HG03280 (cell line): ENCODE data around the gene CLK3.
"Not testable (repeated sequence)": the region's sequence is repeated elsewhere in the genome, so short reads cannot be mapped to it uniquely, and the experiment has no call there.

Experiments
- ATAC-seq: cut with Tn5 transposase; IDR thresholded peaks from one replicate; pipeline ENCODE4 v1.9.1; 2021; ENCODE audit warnings: mild to moderate bottlenecking, moderate library complexity; ENCODE audit not compliant: unreplicated experiment

CLK3 gene

DNA sequence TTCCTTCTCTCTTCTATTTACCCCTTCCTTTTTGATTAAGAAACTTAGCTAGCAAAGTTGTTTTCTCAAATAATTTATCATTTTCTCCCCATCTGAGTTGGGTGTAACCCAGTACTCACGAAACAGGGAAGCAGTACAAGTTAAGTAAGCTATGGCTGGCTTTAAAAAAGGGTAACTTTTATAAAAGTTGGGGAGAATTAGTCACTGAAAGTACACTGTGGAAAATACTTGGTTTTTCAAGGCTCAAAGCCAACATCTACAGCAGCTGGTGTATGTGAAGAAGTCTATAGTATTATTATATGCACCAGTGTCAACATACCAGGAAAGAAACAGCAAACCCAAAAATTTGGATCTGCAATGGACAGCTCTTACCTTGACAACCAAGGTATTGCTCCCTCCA is 25.5 kb downstream of the CLK3 start:
- no peak for ATAC-seq

DNA sequence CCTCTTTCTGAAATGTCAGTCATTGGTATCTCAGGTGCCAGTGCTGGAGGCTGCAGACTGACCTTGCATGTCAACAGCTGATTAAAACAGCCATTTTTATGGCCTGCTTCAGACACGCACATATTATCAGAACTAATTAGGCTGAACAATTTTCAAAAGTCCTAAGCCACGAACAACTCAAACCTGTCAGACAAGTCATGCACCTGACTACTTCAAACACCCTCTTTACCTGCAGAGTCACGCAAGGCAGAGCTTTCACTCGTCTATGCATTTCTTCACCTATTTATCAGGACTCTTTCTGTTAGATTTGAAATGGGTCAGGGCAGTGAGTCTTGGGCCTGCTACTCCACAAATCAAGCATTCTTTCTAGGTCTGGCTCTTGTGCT is 26.7 kb downstream of the CLK3 start:
- ATAC-seq = no peak

DNA sequence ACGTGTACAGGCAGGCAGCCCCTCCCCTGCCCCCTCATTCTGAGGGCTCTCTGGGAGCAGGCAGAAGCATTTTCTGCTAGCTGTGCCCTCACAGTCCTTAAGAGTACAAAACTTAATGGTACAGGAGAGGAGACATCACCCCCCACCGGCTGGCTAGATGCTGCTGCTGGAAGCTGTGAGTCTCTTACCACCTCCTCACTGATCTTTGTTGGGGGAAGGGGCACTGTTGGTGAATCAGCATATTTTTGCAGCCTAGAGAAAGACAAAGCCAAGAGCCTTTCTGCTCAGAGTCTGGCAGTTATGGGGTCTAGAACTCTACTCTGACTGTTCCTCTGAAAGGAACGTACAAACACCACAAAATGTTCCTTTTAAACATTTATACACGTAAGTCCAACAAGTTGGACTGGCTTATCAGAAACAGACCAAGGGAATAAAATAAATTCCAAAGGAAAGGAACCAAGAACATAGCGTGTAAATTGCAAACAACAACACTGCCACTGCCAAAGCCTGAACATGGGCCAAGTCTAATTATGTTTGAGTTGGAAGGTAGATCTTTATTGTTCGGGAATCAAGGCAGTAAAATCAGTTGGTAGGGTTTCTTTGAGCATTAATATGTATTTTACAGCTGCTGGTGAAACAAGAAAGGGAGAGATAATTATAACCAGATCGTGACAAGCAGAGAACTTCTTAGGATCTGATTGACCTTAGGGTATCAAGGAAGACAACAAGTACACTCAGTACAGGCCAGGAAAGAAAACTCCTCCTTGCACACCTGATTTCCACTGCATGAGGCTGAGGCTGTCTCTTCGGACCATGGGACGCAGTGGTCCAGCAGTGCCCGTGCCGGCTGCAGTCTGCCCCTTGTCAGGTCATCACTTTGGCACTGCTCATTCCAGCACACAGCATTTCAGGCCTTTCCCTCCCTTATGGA is 27.4 kb downstream of the CLK3 start:
- no peak for ATAC-seq

DNA sequence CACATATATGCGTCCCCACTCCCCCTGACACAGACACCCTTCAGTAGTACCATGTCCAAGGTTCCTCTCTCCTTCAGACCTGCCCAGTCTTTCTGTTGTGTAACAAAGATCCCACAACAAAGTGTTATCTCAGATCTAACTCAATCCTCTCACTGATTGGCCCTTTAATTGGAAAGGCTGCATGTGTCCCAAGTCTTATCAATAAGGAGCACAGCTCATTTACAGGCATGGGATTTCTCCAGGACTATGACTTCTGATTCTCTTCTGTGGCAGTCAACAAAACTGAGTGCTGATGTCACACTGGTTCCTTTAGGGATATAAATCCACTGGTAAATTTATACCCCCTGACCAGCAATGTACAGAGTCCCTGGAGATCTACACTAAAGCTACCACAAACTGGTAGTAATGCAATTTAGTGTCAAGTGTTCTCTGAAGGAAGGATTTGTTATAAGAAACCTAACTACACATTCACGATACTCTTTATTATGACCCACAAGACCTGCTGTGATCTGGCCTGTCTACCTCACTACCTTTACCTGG is 28.1 kb downstream of the CLK3 start:
- ATAC-seq = no peak

DNA sequence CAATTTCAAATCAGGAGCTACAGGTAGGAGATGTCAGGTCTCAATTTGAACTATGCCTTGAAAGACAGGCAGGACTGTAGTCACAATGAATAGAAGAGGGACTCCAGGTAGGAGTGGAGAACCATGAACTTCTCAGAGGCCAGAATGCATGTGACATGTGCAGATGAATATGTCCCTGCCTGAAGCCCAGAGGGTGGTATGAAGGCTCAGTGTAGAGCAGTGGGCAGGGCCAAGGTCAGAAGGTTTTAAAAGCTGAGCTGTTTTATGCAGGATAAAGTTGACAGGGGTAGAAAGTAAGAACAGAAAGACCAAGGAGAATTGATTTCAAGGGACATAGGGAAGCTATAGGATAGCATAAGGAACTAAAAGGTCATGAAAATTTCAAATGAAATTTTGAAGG is 30.8 kb downstream of the CLK3 start:
- ATAC-seq = no peak

DNA sequence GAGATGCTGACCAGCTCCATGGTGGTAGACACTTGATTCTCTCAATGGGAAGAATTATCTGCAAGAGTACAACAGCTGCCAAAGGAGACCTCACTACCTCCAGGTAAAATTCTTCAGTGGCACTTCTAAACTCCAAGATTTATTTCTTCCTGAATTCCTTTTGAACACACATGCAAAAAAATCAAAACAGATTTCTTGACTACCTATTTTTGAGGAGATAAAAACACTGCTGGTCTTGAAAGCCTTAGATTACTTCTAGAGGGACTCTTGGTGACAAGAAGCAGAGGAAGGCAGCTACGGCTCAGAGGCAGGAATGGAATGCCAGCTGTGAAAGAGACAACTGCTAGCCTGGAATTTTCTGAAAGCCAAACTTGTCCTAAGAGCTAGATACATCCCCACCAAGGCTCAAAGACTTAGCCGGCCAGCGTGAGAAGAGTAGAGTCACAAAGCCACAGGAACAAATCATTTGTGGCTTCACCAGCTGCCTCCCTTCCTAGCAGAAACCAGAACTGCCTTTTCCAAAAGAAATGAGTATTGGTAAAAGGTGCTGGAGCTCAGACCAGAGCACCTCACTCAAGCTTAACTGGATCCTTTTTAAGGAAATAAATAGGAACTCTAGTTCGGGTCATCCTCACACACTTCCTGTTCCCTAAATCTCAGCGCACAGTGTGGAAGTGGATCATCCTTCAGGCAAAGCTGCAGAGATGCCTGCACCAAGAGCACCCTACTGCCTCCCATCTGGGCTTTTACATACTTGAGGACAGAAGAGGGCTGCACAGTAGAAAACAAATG is 32.6 kb downstream of the CLK3 start:
- ATAC-seq = no peak

DNA sequence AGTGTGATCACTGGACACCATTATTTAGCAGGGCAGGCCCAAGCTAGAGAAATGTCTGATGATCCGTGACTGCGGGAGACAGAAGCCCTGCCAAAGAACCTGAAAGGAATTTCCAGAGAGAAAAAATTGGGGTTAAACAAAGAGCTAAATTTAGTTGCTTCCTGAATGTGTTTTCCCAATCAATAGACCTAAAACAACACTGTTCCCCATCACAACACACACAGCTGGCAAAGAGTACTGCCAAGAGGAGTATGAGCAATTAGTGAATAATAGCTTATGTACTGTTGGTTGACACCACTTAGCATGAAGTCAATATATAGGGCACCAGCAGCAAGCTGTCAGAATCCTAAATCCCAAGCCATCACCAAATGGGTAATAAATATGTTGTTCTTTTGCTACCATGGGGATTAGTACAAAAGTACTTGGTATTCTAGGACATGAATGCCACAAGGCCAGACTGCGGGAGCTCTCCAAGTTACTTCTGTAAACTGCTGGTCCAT is 35.7 kb downstream of the CLK3 start:
- ATAC-seq = no peak

DNA sequence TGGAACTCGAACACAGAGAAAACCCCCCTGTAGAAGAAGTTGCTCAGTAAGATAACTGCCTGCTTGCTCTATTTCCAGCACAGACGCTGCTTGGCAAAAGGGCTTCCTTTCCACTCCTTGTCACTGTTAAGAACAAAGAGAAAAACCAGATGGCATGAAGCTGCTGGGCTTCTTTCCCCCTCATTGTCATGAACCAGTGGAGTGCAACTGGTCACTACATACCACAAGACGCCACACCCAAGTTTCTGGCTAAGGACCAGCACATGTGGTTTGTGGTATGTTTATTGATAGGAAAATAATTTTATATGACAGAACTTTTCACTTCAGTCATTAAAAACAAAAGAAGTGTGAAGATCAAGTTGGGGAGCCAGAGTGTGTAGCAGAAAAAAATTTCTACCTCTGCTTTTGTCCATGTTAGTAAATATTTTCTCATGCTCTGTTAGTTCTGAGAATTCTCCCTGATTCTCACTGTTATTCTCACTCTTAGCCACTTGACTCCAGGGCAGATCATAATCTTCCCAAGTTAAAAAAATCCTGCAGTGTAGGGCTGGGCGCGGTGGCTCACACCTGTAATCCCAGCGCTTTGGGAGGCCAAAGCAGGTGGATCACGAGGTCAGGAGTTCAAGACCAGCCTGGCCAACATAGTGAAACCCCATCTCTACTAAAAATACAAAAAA is 37.9 kb downstream of the CLK3 start:
- ATAC-seq = no peak

DNA sequence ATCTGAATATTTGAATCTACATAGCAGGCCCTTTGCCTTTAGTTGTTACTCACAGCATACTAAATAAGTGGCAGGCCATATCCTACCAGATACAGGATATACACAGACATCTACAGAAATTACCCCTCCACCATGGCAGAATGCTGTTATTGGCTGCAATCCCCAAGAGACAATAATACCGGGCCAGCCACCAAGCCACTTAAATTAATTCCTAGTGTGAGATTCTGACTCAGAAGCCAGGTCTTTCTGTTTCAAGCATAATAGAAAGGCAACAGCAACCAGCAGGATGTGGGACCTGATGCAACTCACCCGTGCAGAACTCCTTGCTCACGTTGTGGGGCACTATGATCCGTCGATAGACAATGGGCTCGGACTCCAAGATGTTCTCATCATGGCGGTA is 39.8 kb downstream of the CLK3 start:
- no peak for ATAC-seq

DNA sequence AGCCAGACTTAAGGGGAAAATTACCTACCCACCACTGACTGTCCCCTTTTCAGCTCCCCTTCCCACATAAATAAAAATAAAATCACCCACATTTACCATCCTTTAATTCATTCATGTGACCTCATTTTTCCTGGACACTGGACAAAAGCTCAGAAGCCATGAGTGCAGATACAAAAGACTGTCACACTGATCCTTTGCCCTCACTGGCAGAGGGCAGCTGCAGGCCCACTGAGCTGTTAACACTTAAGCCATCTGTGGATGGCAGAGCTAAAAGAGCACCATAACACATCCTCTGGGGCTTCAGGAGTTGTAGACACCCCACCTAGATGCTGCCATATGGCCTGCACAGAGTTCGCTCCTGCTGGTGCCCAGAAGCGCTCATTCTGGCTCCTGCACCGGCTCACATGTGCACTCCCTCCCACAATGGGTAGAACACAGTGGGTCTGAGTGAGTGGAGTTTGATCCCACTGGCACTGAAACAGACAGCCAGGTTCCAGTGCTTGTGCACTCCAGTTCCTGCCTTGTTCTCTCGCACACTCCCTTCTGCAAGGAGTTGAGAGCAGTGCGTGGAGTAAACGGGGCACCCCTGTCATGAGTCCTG is 41.4 kb downstream of the CLK3 start:
- no peak for ATAC-seq

DNA sequence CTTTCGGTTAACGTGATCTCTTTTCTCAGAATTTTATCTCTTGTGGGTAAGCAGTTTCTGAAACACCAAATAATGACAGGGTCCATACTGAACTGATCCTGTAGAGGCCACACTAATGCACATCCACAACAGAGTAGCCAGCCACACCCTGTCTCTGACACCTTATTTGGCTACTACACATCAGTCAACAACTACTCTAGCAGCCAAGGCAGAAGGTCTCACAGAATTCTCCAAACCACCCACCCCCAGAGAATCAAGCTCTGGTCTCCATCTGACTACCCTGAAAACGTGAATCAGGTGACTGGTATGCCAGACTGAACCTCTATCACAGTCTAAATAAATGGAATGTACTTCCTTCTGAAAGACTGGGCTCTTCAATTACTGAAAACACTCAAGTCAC is 42.2 kb downstream of the CLK3 start:
- no peak for ATAC-seq

DNA sequence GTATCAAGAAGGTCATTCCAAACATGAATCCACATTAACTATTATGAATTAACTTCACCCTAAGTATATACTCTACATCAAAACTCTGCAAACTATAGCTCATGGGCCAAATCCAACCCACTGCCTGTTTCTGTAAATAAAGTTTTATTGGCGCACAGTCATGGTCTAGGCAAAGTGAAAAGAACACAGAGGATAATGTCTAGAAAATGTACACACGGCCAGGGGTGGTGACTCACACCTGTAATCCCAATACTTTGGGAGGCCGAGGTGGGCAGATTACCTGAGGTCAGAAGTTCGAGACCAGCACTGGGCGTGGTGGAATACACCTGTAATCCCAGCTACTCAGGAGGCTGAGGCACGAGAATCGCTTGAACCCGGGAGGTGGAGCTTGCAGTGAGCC is 45.6 kb downstream of the CLK3 start:
- ATAC-seq = not testable (repeated sequence)

DNA sequence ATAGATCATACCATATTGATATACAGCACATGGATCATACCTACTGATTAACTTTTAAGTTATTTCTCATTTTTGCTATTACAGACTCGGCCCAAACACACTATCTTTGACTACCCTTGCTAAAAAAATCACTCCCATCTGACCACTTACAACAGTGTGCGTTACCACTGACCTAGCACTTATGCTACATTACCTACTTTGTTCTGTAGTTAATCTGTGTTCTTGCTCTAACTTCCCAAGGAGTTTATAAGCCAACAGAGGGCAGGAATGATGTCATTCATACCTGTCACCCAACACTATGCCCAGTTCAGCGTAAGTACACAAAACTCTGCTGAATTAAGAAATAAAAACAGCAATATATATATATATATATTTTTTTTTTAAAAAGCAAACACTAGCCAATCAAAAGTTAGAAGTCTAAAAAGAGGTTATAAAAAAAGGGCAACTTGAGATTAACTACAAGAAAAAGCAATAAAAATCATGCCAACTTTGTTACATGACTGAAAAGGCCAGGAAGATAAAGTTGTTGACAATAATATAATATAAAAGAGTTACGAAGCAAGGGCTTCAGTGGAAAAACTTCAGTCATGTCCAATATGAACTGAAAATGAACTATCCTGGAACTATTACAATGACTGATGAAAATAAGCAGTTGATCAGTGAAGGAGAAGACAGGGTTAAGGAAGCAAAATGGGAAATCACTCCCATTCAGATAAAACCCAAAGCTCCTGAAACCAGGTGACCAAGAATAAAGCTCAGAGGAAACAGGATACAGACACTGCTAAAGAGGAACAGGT is 46.6 kb downstream of the CLK3 start:
- ATAC-seq = no peak

DNA sequence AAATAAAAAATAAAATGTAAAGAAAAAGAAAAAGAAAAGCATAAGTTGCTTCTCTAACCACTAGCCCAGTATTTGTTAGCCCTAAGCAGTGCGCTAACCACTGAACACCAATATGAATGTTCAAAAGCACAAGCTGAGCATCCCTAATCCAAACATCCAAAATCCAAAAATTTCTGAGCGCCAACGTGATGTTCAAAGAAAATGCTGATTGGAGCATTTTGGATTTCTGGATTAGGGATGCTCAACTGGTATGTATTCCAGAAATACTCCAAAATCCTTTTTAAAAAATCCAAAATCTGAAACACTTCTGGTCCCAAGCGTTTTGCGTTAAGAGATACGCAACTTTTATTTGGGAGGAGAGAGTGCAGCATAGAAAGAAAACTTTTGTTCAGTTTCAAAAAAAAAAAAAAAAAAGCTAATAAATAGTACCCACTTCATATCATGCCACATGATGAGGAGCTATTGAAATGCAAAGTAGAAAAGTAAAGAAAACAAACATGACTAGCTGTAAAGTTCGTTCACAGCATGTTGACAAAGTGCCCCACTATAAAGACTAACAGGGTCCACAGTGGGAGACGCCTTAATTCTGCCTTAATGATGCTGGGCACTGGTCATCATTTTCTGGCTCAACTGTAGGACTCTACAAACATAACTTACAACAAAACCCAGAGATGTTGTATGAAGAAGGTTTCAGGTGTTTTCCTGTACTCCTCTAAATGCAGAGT is 47.8 kb downstream of the CLK3 start:
- ATAC-seq = no peak

DNA sequence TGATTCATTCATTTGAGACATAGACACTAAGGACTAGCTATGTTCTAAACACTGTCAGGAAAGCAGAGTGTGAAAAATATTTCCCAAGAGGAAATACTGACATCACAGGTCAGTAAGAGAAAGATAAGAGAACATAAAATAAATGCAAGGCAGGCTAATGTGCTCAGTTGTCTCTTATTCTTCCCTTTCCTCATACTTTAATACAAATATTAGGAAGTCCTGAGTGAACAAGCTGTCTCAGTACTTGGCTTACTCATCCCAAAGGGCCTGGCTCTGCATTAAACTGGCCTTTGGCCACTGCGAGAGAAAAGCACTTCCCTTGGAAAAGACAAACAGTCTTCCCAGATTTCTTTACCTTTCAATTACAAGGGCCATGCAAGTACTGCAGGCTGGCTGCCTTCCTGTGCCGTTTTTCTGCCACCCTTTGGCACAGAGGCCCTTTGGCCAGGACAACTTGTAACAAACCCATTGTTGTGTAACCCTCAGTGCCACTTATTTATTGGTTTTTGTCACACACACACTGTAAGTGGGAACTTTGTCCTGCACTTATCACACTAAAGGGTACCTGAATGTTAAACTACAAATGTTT is 48.5 kb downstream of the CLK3 start:
- ATAC-seq = no peak

DNA sequence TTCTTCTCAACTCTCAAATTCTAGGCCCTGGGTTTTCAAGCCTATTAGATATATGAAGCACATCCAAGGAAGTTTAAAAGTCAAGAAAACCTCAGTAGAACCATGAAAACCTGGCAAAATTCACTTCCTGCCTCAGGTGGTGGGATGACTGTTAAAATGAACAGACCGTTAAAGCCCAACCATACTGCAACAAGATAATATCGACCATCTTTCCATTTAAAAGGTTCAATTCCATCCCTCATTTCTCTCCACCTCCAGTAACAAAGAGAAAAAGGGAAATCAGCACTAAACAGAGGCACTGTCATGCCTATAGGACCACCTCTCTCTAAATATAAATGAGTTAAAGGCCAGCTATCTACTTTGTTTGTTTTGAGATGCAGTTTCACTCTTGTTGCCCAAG is 49.0 kb downstream of the CLK3 start:
- ATAC-seq = no peak

DNA sequence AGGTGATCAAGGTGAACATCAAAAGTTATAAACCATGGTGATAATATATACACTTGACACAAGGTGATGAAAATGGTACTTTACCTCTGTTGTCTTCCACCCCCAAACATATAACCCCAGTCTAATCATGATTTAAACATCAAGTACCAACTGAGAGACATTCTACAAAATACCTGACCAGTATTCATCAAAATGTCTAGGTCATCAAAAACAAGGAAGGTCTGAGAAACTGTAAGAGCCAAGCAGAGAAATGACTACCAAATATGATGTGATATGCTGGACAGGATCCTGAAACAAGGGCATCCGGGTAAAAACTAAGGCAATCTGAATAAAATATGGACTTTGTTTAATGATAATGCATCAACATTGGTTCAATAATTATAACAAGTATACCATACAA is 52.3 kb downstream of the CLK3 start:
- no peak for ATAC-seq

DNA sequence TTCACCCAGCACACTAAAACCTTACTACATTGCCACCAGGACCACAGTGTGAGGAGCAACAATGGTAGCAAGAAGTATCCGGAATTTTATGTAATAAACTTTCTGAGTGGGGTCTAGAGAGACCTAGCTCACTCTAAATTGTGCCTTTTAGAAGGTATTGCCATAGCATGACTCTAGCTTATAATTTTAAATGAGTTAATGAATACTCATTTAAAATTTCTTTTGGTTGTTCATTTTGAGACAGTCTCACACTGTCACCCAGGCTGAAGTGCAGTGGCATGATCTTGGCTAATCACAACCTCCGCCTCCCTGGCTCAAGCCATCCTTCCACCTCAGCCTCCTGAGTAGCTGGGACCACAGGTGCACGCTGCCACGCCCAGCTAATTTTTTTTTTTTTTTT is 54.0 kb downstream of the CLK3 start:
- ATAC-seq = no peak

DNA sequence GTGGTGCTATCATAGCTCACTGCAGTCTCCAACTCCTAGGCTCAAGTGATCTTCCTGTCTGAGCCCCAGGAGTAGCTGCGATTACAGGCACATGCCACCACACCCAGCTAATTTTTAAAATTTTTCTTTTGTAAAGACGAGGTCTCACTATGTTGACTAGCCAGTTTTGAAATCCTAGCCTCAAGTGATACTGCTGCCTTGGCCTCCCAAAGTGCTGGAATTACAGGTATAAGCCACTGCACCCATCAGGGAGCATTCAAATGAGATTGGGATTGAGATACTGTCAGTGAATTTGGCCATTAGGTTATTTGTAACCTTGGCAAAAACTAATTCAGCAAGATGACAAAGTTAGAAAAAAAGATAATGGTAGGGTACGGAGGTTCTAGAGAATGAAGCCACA is 58.5 kb downstream of the CLK3 start:
- no peak for ATAC-seq
